Measurements from ENCODE around the gene UCN3.

GRCh38 chr10:5323446-5323845 lies 41.3 kb upstream of the UCN3 start:
- no peak for TF ChIP-seq POLR2AphosphoS5 (IDR thresholded peaks at IDR 0.05; ENCODE audit: borderline replicate concordance, low read depth, low read length)
- TF ChIP-seq EZH2 (IDR thresholded peaks at IDR 0.05): no peak
- no peak for TF ChIP-seq FOXP2 (optimal IDR thresholded peaks at IDR 0.05; ENCODE audit: control extremely low read depth, extremely low read length, insufficient read depth)

Measured in SK-N-MC (cell line).